ENCODE results near the gene DNAJC21. TPM values are rescaled to one million over a fixed set of nuclear protein-coding genes. Genes with fewer than 3 reads are reported as not detected.
A peak's percentile ranks its signal among the peaks of the same experiment; 100 is the strongest.

The DNAJC21 gene
- total and polyA plus RNA-seq, 9 of the 15 experiments (the other 6 are each of a cell fraction or from before 2014, with no cell fraction given), result 26.6 to 105 (median 70.7) TPM

- in situ Hi-C loops (cut with MboI), result no loop called here
- Histone ChIP-seq H3K9me1 (ENCODE audit: control insufficient read depth, insufficient read depth, low read length) (no peaks in the 10 kb centered on the region), H3K4me3 (no peak overlapping the region), H3K4me1 (replicated peaks in 1 of 2; ENCODE audit: control insufficient read depth in 2 of 2, insufficient read depth in 2 of 2, low read length in 2 of 2) (no peaks in the 10 kb centered on the region), H3K9me3 (replicated peaks; ENCODE audit: control insufficient read depth, insufficient read depth, low read depth, low read length) (no peaks in the 10 kb centered on the region), H3K79me2 (ENCODE audit: control insufficient read depth, insufficient read depth, low read length) (no peaks in the 10 kb centered on the region), H3K36me3 (ENCODE audit: control insufficient read depth, insufficient read depth, low read length) (no peaks in the 10 kb centered on the region), H3K27me3 (ENCODE audit: control insufficient read depth in 2 of 2, insufficient read depth in 2 of 2, low read length in 2 of 2) (peaks cover 0 to 8% of the 10 kb centered on the region in 2 experiments; a peak in 3 of 5 replicates), H4K20me1 (replicated peaks; ENCODE audit: control insufficient read depth, insufficient read depth, low read length) (no peaks in the 10 kb centered on the region), H2AFZ (ENCODE audit: low read depth, low read length) (no peak overlapping the region), H3K27ac (ENCODE audit: extremely low read depth, low read depth, low read length) (no peak overlapping the region), H3K9ac (ENCODE audit: insufficient read depth in 1 of 2, low read depth in 2 of 2, low read length in 2 of 2) (no peak overlapping the region), H3K4me2 (ENCODE audit: insufficient read depth, low read length) (no peak overlapping the region)
- BruUV-seq (replicated peaks), result no TSS peak
- POLR2A ChIA-PET, result no interaction called here
- TF ChIP-seq CBFA2T3 (IDR thresholded peaks at IDR 0.05) (peak; percentile 58), EP300 (IDR thresholded peaks at IDR 0.05; ENCODE audit: low read length) (peak; percentile 21; the same call in 1 of the 2 replicates), TEAD1 (CRISPR knock-in tag; IDR thresholded peaks at IDR 0.05) (0 out of 4 replicates have a peak, but pooled peaks of 1 of the 2 experiments have one; percentile 49), CBFA2T2 (conservative IDR thresholded peaks at IDR 0.05) (peak; percentile 26; the same call in 1 of the 2 replicates), NFIC (IDR thresholded peaks at IDR 0.05) (no peak), TEAD4 (IDR thresholded peaks at IDR 0.05; ENCODE audit: low read length) (0 out of 2 replicates have a peak, but pooled peaks have one; percentile 12), TEAD4 (CRISPR knock-in tag; IDR thresholded peaks at IDR 0.05; ENCODE audit: borderline replicate concordance) (no peak), ZNF143 (CRISPR knock-in tag; IDR thresholded peaks at IDR 0.05) (no peak), ZBTB8A (IDR thresholded peaks at IDR 0.05; ENCODE audit: partially characterized antibody) (no peak), ARID1B (IDR thresholded peaks at IDR 0.05) (peak; percentile 65), SMARCE1 (IDR thresholded peaks at IDR 0.05) (peak; percentile 43; the same call in 1 of the 2 replicates), ESRRA (IDR thresholded peaks at IDR 0.05; ENCODE audit: borderline replicate concordance, low read depth) (peak; percentile 66; the same call in 1 of the 2 replicates), TAL1 (IDR thresholded peaks at IDR 0.05) (0 out of 2 replicates have a peak, but pooled peaks have one; percentile 8), AFF4 (CRISPR knock-in tag; IDR thresholded peaks at IDR 0.05) (no peak), RCOR1 (IDR thresholded peaks at IDR 0.05; ENCODE audit: borderline replicate concordance in 1 of 2, low read depth in 2 of 2, low read length in 2 of 2) (0 out of 4 replicates have a peak, but pooled peaks of 1 of the 2 experiments have one; percentile 12), KDM1A (IDR thresholded peaks at IDR 0.05) (peak in 1 of 2 experiments; percentile 56; a peak in 2 of 4 replicates), NCOR1 (IDR thresholded peaks at IDR 0.05) (0 out of 2 replicates have a peak, but pooled peaks have one; percentile 36), TFAM (CRISPR knock-in tag; conservative IDR thresholded peaks at IDR 0.05) (no peak)
- WGBS (ENCODE audit: insufficient coverage, low coverage, missing lambda C conversion rate), result 3% methylated on average over 2 of the region's 2 CpGs
- CTCF ChIA-PET (ENCODE audit: low intra/inter-chr PET ratio), result no interaction called here
- ATAC-seq (no peak), DNase-seq (ENCODE audit: extremely low read depth in 1 of 4, low spot score in 3 of 4) (peak in 1 of 4 experiments; percentile 12), FAIRE-seq (no peak)
- intact Hi-C loops (cut with micrococcal nuclease), result no loop called here
Observed at GRCh38 chr5:34991486-34992238, 62.3 kb downstream of the DNAJC21 start.
